HG03432 (cell line): ENCODE data around the gene MYO1D.
A peak's percentile ranks its signal among the peaks of the same experiment; 100 is the strongest.

Experiments used
- ATAC-seq: cut with Tn5 transposase; IDR thresholded peaks from one replicate; pipeline ENCODE4 v1.9.1; 2021; ENCODE audit warnings: mild to moderate bottlenecking, moderate library complexity; ENCODE audit not compliant: unreplicated experiment

The MYO1D gene

DNA sequence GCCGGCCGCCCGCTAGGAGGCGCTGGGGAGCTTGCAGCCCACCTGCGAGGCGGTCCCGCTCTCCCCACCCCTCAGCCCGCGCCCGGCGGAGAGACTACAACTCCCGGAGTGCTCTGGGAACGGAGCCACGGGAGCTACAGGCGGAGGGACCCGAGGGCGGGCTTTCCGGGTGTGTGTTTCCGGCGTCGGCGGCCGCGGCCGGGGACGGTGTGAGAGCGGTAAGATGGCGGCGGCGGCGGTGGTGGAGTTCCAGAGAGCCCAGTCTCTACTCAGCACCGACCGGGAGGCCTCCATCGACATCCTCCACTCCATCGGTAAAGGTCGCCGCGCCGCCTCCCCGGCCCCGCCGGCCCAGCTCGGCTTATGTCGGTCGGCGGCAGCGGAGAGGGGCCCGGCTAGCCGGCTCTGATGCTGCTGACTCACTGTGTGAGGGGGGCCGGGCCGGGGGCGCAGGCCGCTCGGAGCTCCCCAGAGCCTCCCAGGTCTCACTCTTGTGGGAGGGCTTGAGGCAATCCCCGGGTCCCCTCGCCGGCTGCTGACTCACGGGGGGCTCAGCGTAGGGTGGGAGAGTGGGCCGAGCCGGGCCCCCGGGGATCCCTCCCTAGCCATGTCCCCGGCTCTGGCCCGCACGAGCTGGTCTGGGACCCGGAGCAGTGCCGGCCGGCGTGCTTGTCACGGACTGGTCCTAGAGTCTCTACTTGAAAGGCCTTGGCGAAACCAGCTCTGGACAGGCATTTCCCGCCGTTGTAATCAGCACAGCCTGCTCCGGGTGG, 432.4 kb downstream of the MYO1D start, which contains the start of gene PSMD11:
Gene PSMD11 (plus strand): TSS at position 210 of the 773 bp plus-strand sequence. CDS start 14 bp downstream, at position 224.
- peak; percentile 95 for ATAC-seq

DNA sequence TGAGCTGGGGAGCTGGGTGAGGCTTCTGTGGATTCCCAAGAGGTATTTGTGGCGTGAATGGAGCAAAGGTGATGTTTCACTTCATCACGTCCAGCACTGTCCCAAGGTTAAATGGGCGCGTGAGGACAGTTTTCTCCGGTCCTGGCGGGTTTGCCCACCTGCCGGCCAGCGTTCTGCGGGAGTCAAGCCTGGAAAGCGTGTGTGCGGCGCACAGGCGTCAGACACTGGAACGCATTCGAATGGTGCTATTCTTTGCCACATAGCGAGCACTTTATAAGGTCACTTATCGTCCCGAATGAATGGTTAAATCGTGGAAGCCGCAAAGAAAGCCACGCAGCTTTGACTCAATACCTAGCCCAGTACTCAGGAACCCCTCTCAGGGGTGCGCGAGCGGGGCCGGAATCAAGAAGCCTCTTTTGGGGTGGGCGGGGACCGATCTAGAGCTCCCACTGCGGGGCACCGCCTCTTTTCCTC, 433.1 kb downstream of the MYO1D start:
- ATAC-seq: no peak
